Measurements from ENCODE around the gene CXCR6. TPM values are rescaled to one million over a fixed set of nuclear protein-coding genes. Genes with fewer than 3 reads are reported as not detected.

The CXCR6 gene
- total RNA-seq, 4 donors from 2014 or later: 0.29 to 0.51 TPM; not detected in 2

DNA sequence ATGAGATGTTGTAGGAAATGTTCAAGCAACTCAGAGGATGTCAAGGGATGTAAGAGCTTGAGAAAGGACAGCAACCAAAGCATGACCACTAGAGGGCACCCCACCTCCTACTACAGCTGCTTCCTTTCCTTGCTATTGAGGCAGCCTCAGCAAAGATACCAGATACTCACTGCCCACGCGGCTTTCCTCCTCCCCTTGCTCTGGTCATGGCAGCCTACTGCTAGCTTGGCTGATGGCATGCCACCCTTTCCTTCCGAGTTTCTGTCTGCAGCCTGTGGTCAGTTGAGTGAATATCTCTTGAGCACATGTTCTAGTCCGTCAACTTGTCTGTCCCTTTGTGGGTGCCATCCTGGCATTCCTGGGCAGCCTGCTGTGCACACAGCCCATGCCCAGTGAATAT, 4.4 kb upstream of the CXCR6 start:
- DNase-seq (peak; percentile 84 to 90), ATAC-seq (peak; percentile 89 to 96)
- intact Hi-C loops (cut with DNase I; ENCODE audit: low total_unique reads): loop anchor here (1.0 kb wide), 1 partner anchor 140 kb away; no protein-coding TSS in a partner anchor
- H3K27ac ChIP-seq: peak overlapping the region; percentile 49 to 80 (median 72)
- in situ Hi-C loops (cut with MboI; ENCODE audit: low sequenced_read_pairs in 4 of 4): loop anchor here in 1 of 4 donors (25.0 kb wide), 1 partner anchor 423 kb away; the partner anchor contains the start of genes CCR2 and CCR5
- TF ChIP-seq CTCF (IDR thresholded peaks at IDR 0.05 in 4 of 5, conservative IDR thresholded peaks at IDR 0.05 in 1 of 5) (peak; percentile 83 to 93 (median 91)), POLR2A (IDR thresholded peaks at IDR 0.05) (no peak)
- peaks cover 0 to 36% of the 10 kb centered on the region in 2 donors for H3K36me3 ChIP-seq
- no peak overlapping the region for H3K4me3 ChIP-seq
- no peaks in the 10 kb centered on the region for H3K9me3 ChIP-seq
- H3K4me1 ChIP-seq: peaks cover 15 to 33% of the 10 kb centered on the region in 2 donors
- H3K27me3 ChIP-seq: no peaks in the 10 kb centered on the region

GRCh38 chr3:45939341-45939771, 3.9 kb upstream of the CXCR6 start:
- DNase-seq: no peak

GRCh38 chr3:45940004-45940780, 3.1 kb upstream of the CXCR6 start:
- H3K9me3 ChIP-seq: no peaks in the 10 kb centered on the region
- no peak for ATAC-seq
- no peak overlapping the region for H3K4me3 ChIP-seq
- H3K27me3 ChIP-seq: no peaks in the 10 kb centered on the region
- no peak for TF ChIP-seq CTCF (IDR thresholded peaks at IDR 0.05 in 4 of 5, conservative IDR thresholded peaks at IDR 0.05 in 1 of 5)
- peak overlapping the region; percentile 49 to 80 (median 72) for H3K27ac ChIP-seq
- no peak for DNase-seq
- peaks cover 0 to 23% of the 10 kb centered on the region in 2 donors for H3K36me3 ChIP-seq
- peaks cover 20 to 33% of the 10 kb centered on the region in 2 donors for H3K4me1 ChIP-seq
- in situ Hi-C loops (cut with MboI; ENCODE audit: low sequenced_read_pairs in 4 of 4) (loop anchor here (5.0 to 25.0 kb wide), 2 partner anchors 137 to 422 kb away; partner anchors contain the start of genes CCR2 (in 1 of the 4) and CCR5 (in 1 of the 4)), intact Hi-C loops (cut with DNase I; ENCODE audit: low total_unique reads) (no loop called here)

More at GRCh38 chr3:45939341-45939771, 3.9 kb upstream of the CXCR6 start:
- H3K27me3 ChIP-seq: no peaks in the 10 kb centered on the region
- in situ Hi-C loops (cut with MboI; ENCODE audit: low sequenced_read_pairs in 4 of 4) (loop anchor here in 1 of 4 donors (25.0 kb wide), 1 partner anchor 423 kb away; the partner anchor contains the start of genes CCR2 and CCR5), intact Hi-C loops (cut with DNase I; ENCODE audit: low total_unique reads) (no loop called here)
- H3K36me3 ChIP-seq: peaks cover 0 to 31% of the 10 kb centered on the region in 2 donors
- peak overlapping the region; percentile 49 to 80 (median 72) for H3K27ac ChIP-seq
- H3K4me1 ChIP-seq: peaks cover 15 to 33% of the 10 kb centered on the region in 2 donors
- no peaks in the 10 kb centered on the region for H3K9me3 ChIP-seq
- TF ChIP-seq POLR2A (IDR thresholded peaks at IDR 0.05) (no peak), CTCF (IDR thresholded peaks at IDR 0.05 in 4 of 5, conservative IDR thresholded peaks at IDR 0.05 in 1 of 5) (no peak)
- H3K4me3 ChIP-seq: no peak overlapping the region
- peak; percentile 19 to 21 for ATAC-seq

DNA sequence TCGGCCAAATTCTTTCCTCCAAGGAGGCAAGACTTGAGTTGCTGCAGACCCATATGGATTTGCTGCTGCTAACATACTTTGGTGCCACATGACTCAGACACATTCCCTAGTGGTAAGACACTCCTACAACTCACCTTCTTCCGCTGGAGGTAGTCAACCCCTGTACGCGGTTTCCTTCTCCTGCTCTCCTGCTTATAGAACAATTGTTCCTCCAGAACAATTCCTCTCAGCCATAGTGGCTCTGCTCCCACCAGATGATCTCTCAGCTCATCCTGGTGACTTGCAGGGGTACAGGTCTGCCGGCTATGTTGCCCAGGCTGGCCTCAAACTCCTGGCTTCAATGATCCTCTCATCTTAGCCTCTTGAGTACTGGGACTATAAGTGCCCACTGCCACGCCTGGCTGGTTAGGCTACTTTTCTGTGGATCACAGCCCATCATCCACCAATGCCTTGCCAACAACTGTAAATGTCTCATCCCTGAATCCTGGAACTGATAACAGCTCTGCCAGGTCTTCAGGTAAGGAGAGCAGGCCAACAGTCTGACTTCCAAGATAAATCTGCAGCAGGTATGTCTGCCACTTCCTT, 2.4 kb upstream of the CXCR6 start:
- TF ChIP-seq CTCF (IDR thresholded peaks at IDR 0.05 in 4 of 5, conservative IDR thresholded peaks at IDR 0.05 in 1 of 5) (no peak), POLR2A (IDR thresholded peaks at IDR 0.05) (no peak)
- no peak for ATAC-seq
- H3K36me3 ChIP-seq: peaks cover 0 to 18% of the 10 kb centered on the region in 2 donors
- DNase-seq: no peak
- H3K9me3 ChIP-seq: no peaks in the 10 kb centered on the region
- no peaks in the 10 kb centered on the region for H3K27me3 ChIP-seq
- intact Hi-C loops (cut with DNase I; ENCODE audit: low total_unique reads): no loop called here
- H3K27ac ChIP-seq: peak overlapping the region; percentile 21 to 80 (median 56)
- H3K4me1 ChIP-seq: peaks cover 20 to 38% of the 10 kb centered on the region in 2 donors
- no peak overlapping the region for H3K4me3 ChIP-seq
- in situ Hi-C loops (cut with MboI; ENCODE audit: low sequenced_read_pairs in 4 of 4): loop anchor here (5.0 to 25.0 kb wide), 2 partner anchors 136 to 421 kb away; partner anchors contain the start of genes CCR2 (in 1 of the 4) and CCR5 (in 1 of the 4)

Measured in gastrocnemius medialis (tissue), 4 donors.